DOHH2 (cell line): ENCODE data around the gene CCDC40.

Experiments
- H3F3A ChIP-seq: fragments of 200-600 bp; sonication (generic), shearing (Covaris generic); 2 replicates; pipeline ENCODE4 v1.6.0; 2016; ENCODE audit warnings: antibody characterized with exemption, mild to moderate bottlenecking; ENCODE audit not compliant: control insufficient read depth, insufficient read depth
- H3K27ac ChIP-seq: fragments of 200-600 bp; sonication (generic); 2 replicates; pipeline ENCODE4 v1.5.1; 2014; ENCODE audit warnings: low read depth, mild to moderate bottlenecking, low read length, moderate library complexity
- H3K27me3 ChIP-seq: fragments of 200-600 bp; sonication (generic); 2 replicates; pipeline ENCODE4 v1.6.1; 2014; ENCODE audit warnings: mild to moderate bottlenecking, low read length, mixed read lengths; ENCODE audit not compliant: control insufficient read depth
- H3K36me3 ChIP-seq: fragments of 200-600 bp; sonication (generic); 2 replicates; pipeline ENCODE4 v1.6.1; 2014; ENCODE audit warnings: mild to moderate bottlenecking, low read length, moderate library complexity, mixed read lengths; ENCODE audit not compliant: control insufficient read depth
- H3K4me1 ChIP-seq: fragments of 200-600 bp; sonication (generic); 2 replicates; pipeline ENCODE4 v1.6.1; 2014; ENCODE audit warnings: mild to moderate bottlenecking, low read length, mixed read lengths; ENCODE audit not compliant: control insufficient read depth
- H3K4me2 ChIP-seq: fragments of 200-600 bp; sonication (generic); 2 replicates; pipeline ENCODE4 v1.6.0; 2014; ENCODE audit warnings: mild to moderate bottlenecking, low read length, moderate library complexity
- H3K4me3 ChIP-seq: fragments of 200-600 bp; sonication (generic); 2 replicates; pipeline ENCODE4 v1.5.1; 2014; ENCODE audit warnings: mild to moderate bottlenecking, low read length, mixed read lengths
- H3K79me2 ChIP-seq: fragments of 200-600 bp; sonication (generic); 2 replicates; pipeline ENCODE4 v1.6.1; 2014; ENCODE audit warnings: mild to moderate bottlenecking, low read length, mixed read lengths; ENCODE audit not compliant: control insufficient read depth
- H3K9me2 ChIP-seq: fragments of 200-600 bp; sonication (generic); replicated peaks from 2 replicates; pipeline ENCODE4 v1.6.1; 2014; ENCODE audit warnings: mild to moderate bottlenecking, low read length, mixed read lengths; ENCODE audit not compliant: control insufficient read depth
- H3K9me3 ChIP-seq: fragments of 200-600 bp; sonication (generic); 2 replicates; pipeline ENCODE4 v1.6.1; 2014; ENCODE audit warnings: antibody characterized with exemption, low read length, mixed read lengths; ENCODE audit not compliant: control insufficient read depth, insufficient read depth
- H4K20me1 ChIP-seq: fragments of 200-600 bp; sonication (generic); 2 replicates; pipeline ENCODE4 v1.6.0; 2014; ENCODE audit warnings: low read depth, mild to moderate bottlenecking, antibody characterized with exemption, low read length, moderate library complexity; ENCODE audit not compliant: control insufficient read depth, insufficient read depth
- EZH2phosphoT487 ChIP-seq: fragments of 200-600 bp; sonication (generic); IDR thresholded peaks from 2 replicates; pipeline ENCODE4 v1.6.1; 2017; ENCODE audit warnings: borderline replicate concordance, mild to moderate bottlenecking, antibody characterized with exemption, low read length, moderate library complexity, mixed read lengths
- TF ChIP-seq, protein P1 (sequence below): fragments of 200-600 bp; sonication (generic); IDR thresholded peaks from one replicate; pipeline ENCODE4 v1.5.1; 2014; ENCODE audit warnings: antibody characterized with exemption, mild to moderate bottlenecking, low read depth, low read length; ENCODE audit not compliant: poor library complexity, severe bottlenecking

The CCDC40 gene

DNA sequence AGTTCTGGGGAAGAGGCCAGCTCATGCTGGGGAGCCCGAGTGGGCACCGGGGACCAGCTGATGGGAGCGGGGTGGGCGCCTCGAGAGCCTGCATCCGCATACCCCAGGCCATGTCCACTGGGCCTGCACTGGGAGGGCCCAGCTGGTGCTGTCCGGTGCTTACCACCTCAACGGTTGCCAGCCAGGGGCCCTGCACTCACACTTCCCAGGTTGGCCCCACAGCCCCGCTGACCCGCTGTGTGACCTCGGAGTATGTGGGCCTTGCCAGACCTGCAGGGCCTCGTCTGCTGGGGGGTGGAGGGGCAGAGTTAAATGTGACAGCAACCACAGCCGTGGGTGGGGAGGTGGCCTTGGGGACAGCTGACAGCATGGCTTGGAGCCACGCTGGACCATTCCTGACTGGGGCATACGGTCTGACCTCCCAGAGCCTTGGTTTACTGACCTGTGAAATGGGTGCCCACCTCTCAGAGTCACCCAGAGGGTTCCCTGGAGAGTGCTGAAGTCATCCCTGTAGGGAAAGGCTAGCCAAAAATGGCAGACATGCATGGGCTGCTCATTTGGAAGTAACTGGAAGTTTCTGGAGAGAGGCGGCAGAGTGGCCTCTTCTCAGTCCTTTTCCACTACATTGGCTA lies 59.5 kb downstream of the CCDC40 start:
- H3K9me3 ChIP-seq, result no peaks in the 10 kb centered on the region
- H3K79me2 ChIP-seq, result no peaks in the 10 kb centered on the region
- H3F3A ChIP-seq, result peaks cover 5% of the 10 kb centered on the region; the same call in 1 of the 2 replicates
- H3K4me1 ChIP-seq, result peaks cover 10% of the 10 kb centered on the region
- H3K27me3 ChIP-seq, result 0 out of 2 replicates have a peak, but pooled peaks cover 5% of the 10 kb centered on the region
- H3K4me3 ChIP-seq, result no peak overlapping the region
- no peak overlapping the region for H3K4me2 ChIP-seq
- no peaks in the 10 kb centered on the region for H3K36me3 ChIP-seq
- H3K27ac ChIP-seq, result no peak overlapping the region
- no peak for TF ChIP-seq EZH2phosphoT487
- no peaks in the 10 kb centered on the region for H4K20me1 ChIP-seq
- no peaks in the 10 kb centered on the region for H3K9me2 ChIP-seq

DNA sequence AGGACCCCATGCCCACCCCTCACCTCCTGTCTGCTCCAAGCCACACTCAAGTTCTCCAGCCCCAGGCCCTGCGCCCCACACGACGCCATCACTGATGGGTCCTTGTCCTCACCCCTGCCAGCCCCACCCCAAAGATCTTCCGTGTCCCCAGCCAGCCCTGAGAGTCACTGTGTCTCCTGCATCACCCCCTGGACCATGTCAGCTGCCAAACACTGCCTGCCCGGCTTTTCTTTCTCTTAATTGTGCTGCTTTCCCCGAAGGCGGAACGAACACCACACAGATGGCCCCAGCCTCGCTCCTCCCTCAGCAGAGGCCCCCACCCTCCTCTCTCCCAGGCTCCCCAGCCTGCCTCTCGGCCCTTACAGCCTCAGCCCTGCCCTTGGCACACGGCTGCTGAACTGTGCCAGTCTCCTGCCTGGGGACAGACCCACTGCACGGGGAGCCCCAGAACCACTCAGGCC lies 60.1 kb downstream of the CCDC40 start:
- Histone ChIP-seq H4K20me1 (no peaks in the 10 kb centered on the region), H3K79me2 (peaks cover under 1% of the 10 kb centered on the region; the same call in 1 of the 2 replicates), H3K9me3 (no peaks in the 10 kb centered on the region), H3K27ac (no peak overlapping the region), H3K36me3 (no peaks in the 10 kb centered on the region), H3F3A (peaks cover 5% of the 10 kb centered on the region; the same call in 1 of the 2 replicates), H3K4me3 (no peak overlapping the region), H3K9me2 (no peaks in the 10 kb centered on the region), H3K4me2 (no peak overlapping the region), H3K27me3 (0 out of 2 replicates have a peak, but pooled peaks cover 5% of the 10 kb centered on the region), H3K4me1 (peaks cover 11% of the 10 kb centered on the region)
- TF ChIP-seq EZH2phosphoT487, result no peak
- TF ChIP-seq, protein P1, sequence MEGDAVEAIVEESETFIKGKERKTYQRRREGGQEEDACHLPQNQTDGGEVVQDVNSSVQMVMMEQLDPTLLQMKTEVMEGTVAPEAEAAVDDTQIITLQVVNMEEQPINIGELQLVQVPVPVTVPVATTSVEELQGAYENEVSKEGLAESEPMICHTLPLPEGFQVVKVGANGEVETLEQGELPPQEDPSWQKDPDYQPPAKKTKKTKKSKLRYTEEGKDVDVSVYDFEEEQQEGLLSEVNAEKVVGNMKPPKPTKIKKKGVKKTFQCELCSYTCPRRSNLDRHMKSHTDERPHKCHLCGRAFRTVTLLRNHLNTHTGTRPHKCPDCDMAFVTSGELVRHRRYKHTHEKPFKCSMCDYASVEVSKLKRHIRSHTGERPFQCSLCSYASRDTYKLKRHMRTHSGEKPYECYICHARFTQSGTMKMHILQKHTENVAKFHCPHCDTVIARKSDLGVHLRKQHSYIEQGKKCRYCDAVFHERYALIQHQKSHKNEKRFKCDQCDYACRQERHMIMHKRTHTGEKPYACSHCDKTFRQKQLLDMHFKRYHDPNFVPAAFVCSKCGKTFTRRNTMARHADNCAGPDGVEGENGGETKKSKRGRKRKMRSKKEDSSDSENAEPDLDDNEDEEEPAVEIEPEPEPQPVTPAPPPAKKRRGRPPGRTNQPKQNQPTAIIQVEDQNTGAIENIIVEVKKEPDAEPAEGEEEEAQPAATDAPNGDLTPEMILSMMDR, result no peak

- no peaks in the 10 kb centered on the region for H3K9me3 ChIP-seq
- no peak overlapping the region for H3K4me2 ChIP-seq
These were observed 60.7 kb downstream of the CCDC40 start for GRCh38 chr17:80097127-80097621.

More at GRCh38 chr17:80097127-80097621, 60.7 kb downstream of the CCDC40 start:
- Histone ChIP-seq H3K27me3 (0 out of 2 replicates have a peak, but pooled peaks cover 5% of the 10 kb centered on the region), H3K9me2 (no peaks in the 10 kb centered on the region), H3K4me1 (peaks cover 14% of the 10 kb centered on the region), H3K4me3 (no peak overlapping the region), H3F3A (peaks cover 5% of the 10 kb centered on the region; the same call in 1 of the 2 replicates), H4K20me1 (no peaks in the 10 kb centered on the region), H3K27ac (no peak overlapping the region), H3K36me3 (no peaks in the 10 kb centered on the region), H3K79me2 (peaks cover 3% of the 10 kb centered on the region; the same call in 1 of the 2 replicates)
- TF ChIP-seq EZH2phosphoT487, result no peak
- TF ChIP-seq, protein P1, result no peak
